ENCODE data around the gene CCDC150. TPM values are rescaled to one million over a fixed set of nuclear protein-coding genes. Genes with fewer than 3 reads are reported as not detected.

Gene CCDC150
- total and polyA plus RNA-seq, 9 of the 15 experiments (the other 6 are each of a cell fraction or from before 2014, with no cell fraction given), result 4.4 to 23.1 (median 11.3) TPM

DNA sequence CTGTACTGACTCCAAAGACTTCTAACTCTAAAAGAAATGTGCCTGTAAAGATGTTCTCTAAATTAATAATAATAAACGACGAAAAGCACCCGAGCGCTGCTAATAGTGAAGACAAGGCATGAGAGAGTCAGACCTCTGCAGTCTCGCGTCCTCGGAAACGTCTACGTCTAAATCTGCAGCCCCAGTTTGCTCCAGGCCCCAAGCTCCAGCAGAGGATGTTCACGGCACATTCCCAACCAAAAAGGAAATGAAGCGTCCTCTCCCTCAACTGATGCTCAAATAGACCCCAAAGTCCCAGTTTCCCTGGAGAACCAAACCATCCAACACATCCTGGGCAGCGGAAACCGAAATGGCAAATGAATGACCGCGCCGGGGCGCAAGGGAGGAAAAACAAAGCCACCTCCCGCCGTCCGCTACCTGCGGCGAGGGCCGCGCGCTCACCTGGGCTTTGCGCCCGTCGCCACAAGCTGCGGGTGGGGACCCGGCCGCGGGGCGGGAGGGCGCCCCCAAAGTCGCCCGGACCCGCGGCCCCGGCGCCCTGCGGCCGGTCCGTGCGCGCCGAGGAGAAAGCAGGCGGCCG lies 47.1 kb upstream of the CCDC150 start (continued):
- TF ChIP-seq, protein P1, sequence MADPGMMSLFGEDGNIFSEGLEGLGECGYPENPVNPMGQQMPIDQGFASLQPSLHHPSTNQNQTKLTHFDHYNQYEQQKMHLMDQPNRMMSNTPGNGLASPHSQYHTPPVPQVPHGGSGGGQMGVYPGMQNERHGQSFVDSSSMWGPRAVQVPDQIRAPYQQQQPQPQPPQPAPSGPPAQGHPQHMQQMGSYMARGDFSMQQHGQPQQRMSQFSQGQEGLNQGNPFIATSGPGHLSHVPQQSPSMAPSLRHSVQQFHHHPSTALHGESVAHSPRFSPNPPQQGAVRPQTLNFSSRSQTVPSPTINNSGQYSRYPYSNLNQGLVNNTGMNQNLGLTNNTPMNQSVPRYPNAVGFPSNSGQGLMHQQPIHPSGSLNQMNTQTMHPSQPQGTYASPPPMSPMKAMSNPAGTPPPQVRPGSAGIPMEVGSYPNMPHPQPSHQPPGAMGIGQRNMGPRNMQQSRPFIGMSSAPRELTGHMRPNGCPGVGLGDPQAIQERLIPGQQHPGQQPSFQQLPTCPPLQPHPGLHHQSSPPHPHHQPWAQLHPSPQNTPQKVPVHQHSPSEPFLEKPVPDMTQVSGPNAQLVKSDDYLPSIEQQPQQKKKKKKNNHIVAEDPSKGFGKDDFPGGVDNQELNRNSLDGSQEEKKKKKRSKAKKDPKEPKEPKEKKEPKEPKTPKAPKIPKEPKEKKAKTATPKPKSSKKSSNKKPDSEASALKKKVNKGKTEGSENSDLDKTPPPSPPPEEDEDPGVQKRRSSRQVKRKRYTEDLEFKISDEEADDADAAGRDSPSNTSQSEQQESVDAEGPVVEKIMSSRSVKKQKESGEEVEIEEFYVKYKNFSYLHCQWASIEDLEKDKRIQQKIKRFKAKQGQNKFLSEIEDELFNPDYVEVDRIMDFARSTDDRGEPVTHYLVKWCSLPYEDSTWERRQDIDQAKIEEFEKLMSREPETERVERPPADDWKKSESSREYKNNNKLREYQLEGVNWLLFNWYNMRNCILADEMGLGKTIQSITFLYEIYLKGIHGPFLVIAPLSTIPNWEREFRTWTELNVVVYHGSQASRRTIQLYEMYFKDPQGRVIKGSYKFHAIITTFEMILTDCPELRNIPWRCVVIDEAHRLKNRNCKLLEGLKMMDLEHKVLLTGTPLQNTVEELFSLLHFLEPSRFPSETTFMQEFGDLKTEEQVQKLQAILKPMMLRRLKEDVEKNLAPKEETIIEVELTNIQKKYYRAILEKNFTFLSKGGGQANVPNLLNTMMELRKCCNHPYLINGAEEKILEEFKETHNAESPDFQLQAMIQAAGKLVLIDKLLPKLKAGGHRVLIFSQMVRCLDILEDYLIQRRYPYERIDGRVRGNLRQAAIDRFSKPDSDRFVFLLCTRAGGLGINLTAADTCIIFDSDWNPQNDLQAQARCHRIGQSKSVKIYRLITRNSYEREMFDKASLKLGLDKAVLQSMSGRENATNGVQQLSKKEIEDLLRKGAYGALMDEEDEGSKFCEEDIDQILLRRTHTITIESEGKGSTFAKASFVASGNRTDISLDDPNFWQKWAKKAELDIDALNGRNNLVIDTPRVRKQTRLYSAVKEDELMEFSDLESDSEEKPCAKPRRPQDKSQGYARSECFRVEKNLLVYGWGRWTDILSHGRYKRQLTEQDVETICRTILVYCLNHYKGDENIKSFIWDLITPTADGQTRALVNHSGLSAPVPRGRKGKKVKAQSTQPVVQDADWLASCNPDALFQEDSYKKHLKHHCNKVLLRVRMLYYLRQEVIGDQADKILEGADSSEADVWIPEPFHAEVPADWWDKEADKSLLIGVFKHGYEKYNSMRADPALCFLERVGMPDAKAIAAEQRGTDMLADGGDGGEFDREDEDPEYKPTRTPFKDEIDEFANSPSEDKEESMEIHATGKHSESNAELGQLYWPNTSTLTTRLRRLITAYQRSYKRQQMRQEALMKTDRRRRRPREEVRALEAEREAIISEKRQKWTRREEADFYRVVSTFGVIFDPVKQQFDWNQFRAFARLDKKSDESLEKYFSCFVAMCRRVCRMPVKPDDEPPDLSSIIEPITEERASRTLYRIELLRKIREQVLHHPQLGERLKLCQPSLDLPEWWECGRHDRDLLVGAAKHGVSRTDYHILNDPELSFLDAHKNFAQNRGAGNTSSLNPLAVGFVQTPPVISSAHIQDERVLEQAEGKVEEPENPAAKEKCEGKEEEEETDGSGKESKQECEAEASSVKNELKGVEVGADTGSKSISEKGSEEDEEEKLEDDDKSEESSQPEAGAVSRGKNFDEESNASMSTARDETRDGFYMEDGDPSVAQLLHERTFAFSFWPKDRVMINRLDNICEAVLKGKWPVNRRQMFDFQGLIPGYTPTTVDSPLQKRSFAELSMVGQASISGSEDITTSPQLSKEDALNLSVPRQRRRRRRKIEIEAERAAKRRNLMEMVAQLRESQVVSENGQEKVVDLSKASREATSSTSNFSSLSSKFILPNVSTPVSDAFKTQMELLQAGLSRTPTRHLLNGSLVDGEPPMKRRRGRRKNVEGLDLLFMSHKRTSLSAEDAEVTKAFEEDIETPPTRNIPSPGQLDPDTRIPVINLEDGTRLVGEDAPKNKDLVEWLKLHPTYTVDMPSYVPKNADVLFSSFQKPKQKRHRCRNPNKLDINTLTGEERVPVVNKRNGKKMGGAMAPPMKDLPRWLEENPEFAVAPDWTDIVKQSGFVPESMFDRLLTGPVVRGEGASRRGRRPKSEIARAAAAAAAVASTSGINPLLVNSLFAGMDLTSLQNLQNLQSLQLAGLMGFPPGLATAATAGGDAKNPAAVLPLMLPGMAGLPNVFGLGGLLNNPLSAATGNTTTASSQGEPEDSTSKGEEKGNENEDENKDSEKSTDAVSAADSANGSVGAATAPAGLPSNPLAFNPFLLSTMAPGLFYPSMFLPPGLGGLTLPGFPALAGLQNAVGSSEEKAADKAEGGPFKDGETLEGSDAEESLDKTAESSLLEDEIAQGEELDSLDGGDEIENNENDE (IDR thresholded peaks at IDR 0.05; ENCODE audit: low read depth, low read length), result no peak
- no peak for TF ChIP-seq ZNF316 (IDR thresholded peaks at IDR 0.05)
- TF ChIP-seq, protein P2, sequence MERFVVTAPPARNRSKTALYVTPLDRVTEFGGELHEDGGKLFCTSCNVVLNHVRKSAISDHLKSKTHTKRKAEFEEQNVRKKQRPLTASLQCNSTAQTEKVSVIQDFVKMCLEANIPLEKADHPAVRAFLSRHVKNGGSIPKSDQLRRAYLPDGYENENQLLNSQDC (CRISPR knock-in tag; IDR thresholded peaks at IDR 0.05), result no peak
- no peak for TF ChIP-seq LCOR (CRISPR knock-in tag; IDR thresholded peaks at IDR 0.05)

Measured in K562 (cell line).